IPS-20b (cell line): ENCODE data around the gene QKI.

Experiments used
- H3K27ac ChIP-seq: one replicate; pipeline ENCODE4 v1.5.1; 2013; ENCODE audit warnings: low read length
- H3K27me3 ChIP-seq: 2 replicates; pipeline ENCODE4 v1.6.1; 2013; ENCODE audit warnings: mild to moderate bottlenecking, low read length, inconsistent platforms; ENCODE audit not compliant: insufficient read depth
- H3K36me3 ChIP-seq: 2 replicates; pipeline ENCODE4 v1.6.1; 2013; ENCODE audit warnings: low read depth, mild to moderate bottlenecking, inconsistent platforms, low read length, moderate library complexity; ENCODE audit not compliant: insufficient read depth
- H3K4me1 ChIP-seq: 2 replicates; pipeline ENCODE4 v1.6.1; 2013; ENCODE audit warnings: mild to moderate bottlenecking, control low read depth, inconsistent platforms, low read length, moderate library complexity; ENCODE audit not compliant: insufficient read depth
- H3K4me3 ChIP-seq: 2 replicates; pipeline ENCODE4 v1.5.1; 2013; ENCODE audit warnings: mild to moderate bottlenecking, low read length, inconsistent platforms
- H3K9ac ChIP-seq: 2 replicates; pipeline ENCODE4 v1.6.1; 2013; ENCODE audit warnings: low read depth, mild to moderate bottlenecking, inconsistent platforms, low read length, moderate library complexity
- H3K9me3 ChIP-seq: 2 replicates; pipeline ENCODE4 v1.6.1; 2013; ENCODE audit warnings: mild to moderate bottlenecking, low read depth, low read length, inconsistent platforms; ENCODE audit not compliant: insufficient read depth

The QKI gene

GRCh38 chr6:163414117-163414945 is at the start of gene QKI:
TSS of gene QKI (plus strand) at chr6:163414718. CDS start at chr6:163415194, 476 bp downstream.
- Histone ChIP-seq H3K36me3 (no peaks in the 10 kb centered on the region), H3K9me3 (no peaks in the 10 kb centered on the region), H3K9ac (peak within 1 kb of the TSS; percentile 89; the same call in 1 of the 2 replicates), H3K27ac (no peak within 1 kb of the TSS), H3K27me3 (peaks cover 8% of the 10 kb centered on the region; the same call in 1 of the 2 replicates), H3K4me1 (peaks cover 17% of the 10 kb centered on the region), H3K4me3 (peak within 1 kb of the TSS; percentile 82)

- H3K9ac ChIP-seq: no peak overlapping the region
- H3K27ac ChIP-seq: no peak overlapping the region
- no peak overlapping the region for H3K4me3 ChIP-seq
- H3K27me3 ChIP-seq: no peaks in the 10 kb centered on the region
- H3K4me1 ChIP-seq: no peaks in the 10 kb centered on the region
- H3K36me3 ChIP-seq: no peaks in the 10 kb centered on the region
- H3K9me3 ChIP-seq: no peaks in the 10 kb centered on the region
Measured at GRCh38 chr6:163366288-163366687, 48.2 kb upstream of the QKI start.

GRCh38 chr6:163367497-163368183 is 46.9 kb upstream of the QKI start:
- Histone ChIP-seq H3K36me3 (no peaks in the 10 kb centered on the region), H3K9ac (no peak overlapping the region), H3K27ac (no peak overlapping the region), H3K4me3 (no peak overlapping the region), H3K9me3 (no peaks in the 10 kb centered on the region), H3K27me3 (no peaks in the 10 kb centered on the region), H3K4me1 (no peaks in the 10 kb centered on the region)

- Histone ChIP-seq H3K4me3 (no peak overlapping the region), H3K9ac (no peak overlapping the region), H3K27me3 (no peaks in the 10 kb centered on the region), H3K4me1 (no peaks in the 10 kb centered on the region), H3K9me3 (no peaks in the 10 kb centered on the region), H3K27ac (no peak overlapping the region), H3K36me3 (no peaks in the 10 kb centered on the region)
Measured at GRCh38 chr6:163369141-163369540, 45.4 kb upstream of the QKI start.

- Histone ChIP-seq H3K27ac (no peak overlapping the region), H3K36me3 (no peaks in the 10 kb centered on the region), H3K27me3 (no peaks in the 10 kb centered on the region), H3K9ac (no peak overlapping the region), H3K9me3 (no peaks in the 10 kb centered on the region), H3K4me1 (no peaks in the 10 kb centered on the region), H3K4me3 (no peak overlapping the region)
Measured at GRCh38 chr6:163369628-163370365, 44.7 kb upstream of the QKI start.

GRCh38 chr6:163370464-163371117 is 43.9 kb upstream of the QKI start:
- no peaks in the 10 kb centered on the region for H3K36me3 ChIP-seq
- no peaks in the 10 kb centered on the region for H3K27me3 ChIP-seq

GRCh38 chr6:163371129-163371528 is 43.4 kb upstream of the QKI start:
- H3K9me3 ChIP-seq: no peaks in the 10 kb centered on the region
- H3K27me3 ChIP-seq: no peaks in the 10 kb centered on the region
- H3K9ac ChIP-seq: no peak overlapping the region
- no peaks in the 10 kb centered on the region for H3K36me3 ChIP-seq
- H3K4me3 ChIP-seq: no peak overlapping the region
- H3K27ac ChIP-seq: no peak overlapping the region
- H3K4me1 ChIP-seq: no peaks in the 10 kb centered on the region

More at GRCh38 chr6:163370464-163371117, 43.9 kb upstream of the QKI start:
- Histone ChIP-seq H3K4me3 (no peak overlapping the region), H3K9me3 (no peaks in the 10 kb centered on the region), H3K4me1 (no peaks in the 10 kb centered on the region), H3K27ac (no peak overlapping the region), H3K9ac (no peak overlapping the region)

- Histone ChIP-seq H3K9ac (no peak overlapping the region), H3K4me1 (no peaks in the 10 kb centered on the region), H3K36me3 (no peaks in the 10 kb centered on the region), H3K27ac (no peak overlapping the region), H3K4me3 (no peak overlapping the region), H3K9me3 (no peaks in the 10 kb centered on the region), H3K27me3 (no peaks in the 10 kb centered on the region)
Measured at GRCh38 chr6:163373240-163373639, 41.3 kb upstream of the QKI start.

GRCh38 chr6:163375361-163375760 is 39.2 kb upstream of the QKI start:
- Histone ChIP-seq H3K36me3 (no peaks in the 10 kb centered on the region), H3K27ac (no peak overlapping the region), H3K4me1 (no peaks in the 10 kb centered on the region), H3K9me3 (no peaks in the 10 kb centered on the region), H3K4me3 (no peak overlapping the region), H3K27me3 (no peaks in the 10 kb centered on the region), H3K9ac (no peak overlapping the region)

GRCh38 chr6:163376187-163376586 is 38.3 kb upstream of the QKI start:
- H3K4me3 ChIP-seq: no peak overlapping the region
- no peak overlapping the region for H3K9ac ChIP-seq
- no peaks in the 10 kb centered on the region for H3K4me1 ChIP-seq
- H3K27ac ChIP-seq: no peak overlapping the region
- no peaks in the 10 kb centered on the region for H3K9me3 ChIP-seq
- no peaks in the 10 kb centered on the region for H3K27me3 ChIP-seq
- H3K36me3 ChIP-seq: no peaks in the 10 kb centered on the region

GRCh38 chr6:163377561-163377960 is 37.0 kb upstream of the QKI start:
- Histone ChIP-seq H3K4me1 (no peaks in the 10 kb centered on the region), H3K36me3 (no peaks in the 10 kb centered on the region), H3K9ac (no peak overlapping the region), H3K27me3 (no peaks in the 10 kb centered on the region), H3K4me3 (no peak overlapping the region), H3K27ac (no peak overlapping the region), H3K9me3 (no peaks in the 10 kb centered on the region)
